NB4 (cell line): Measurements from ENCODE around the gene ODAD2.
"Not testable (repeated sequence)": the region's sequence is repeated elsewhere in the genome, so short reads cannot be mapped to it uniquely, and the experiment has no call there.

ENCODE experiments used
- MYC ChIP-seq: IDR thresholded peaks from 2 replicates; pipeline ENCODE4 v1.6.1; 2011; ENCODE audit warnings: low read depth, low read length
- POLR2A ChIP-seq: IDR thresholded peaks from 2 replicates; pipeline ENCODE4 v1.6.1; 2011; ENCODE audit warnings: mild to moderate bottlenecking; ENCODE audit not compliant: insufficient read length; ENCODE audit errors: extremely low read depth
- TF ChIP-seq, protein P1 (sequence below): IDR thresholded peaks from one replicate; pipeline ENCODE4 v1.5.1; 2012; ENCODE audit warnings: low read depth, low read length
- TF ChIP-seq, protein P2 (sequence below): IDR thresholded peaks from 2 replicates; pipeline ENCODE4 v1.6.1; 2011; ENCODE audit warnings: low read depth, low read length

DNA sequence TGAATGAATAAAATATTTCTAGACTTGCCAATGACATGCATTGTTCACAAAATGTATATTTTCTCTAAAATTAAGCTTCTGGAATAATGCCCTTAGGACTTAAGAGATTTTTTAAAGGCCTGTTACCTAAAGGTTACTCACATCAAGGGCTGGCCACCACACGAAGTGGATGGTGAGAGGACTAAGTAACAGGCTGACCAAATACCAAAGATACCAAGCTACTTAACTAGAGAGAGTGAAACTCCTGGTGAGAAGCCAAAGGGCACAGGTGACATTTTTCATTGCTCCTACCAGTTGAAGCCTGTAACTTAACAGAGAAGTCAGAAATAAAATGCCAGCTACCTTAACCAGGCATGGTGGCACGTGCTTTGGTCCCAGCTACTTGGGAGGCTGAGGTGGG lies 9.5 kb downstream of the ODAD2 start:
- TF ChIP-seq, protein P1, sequence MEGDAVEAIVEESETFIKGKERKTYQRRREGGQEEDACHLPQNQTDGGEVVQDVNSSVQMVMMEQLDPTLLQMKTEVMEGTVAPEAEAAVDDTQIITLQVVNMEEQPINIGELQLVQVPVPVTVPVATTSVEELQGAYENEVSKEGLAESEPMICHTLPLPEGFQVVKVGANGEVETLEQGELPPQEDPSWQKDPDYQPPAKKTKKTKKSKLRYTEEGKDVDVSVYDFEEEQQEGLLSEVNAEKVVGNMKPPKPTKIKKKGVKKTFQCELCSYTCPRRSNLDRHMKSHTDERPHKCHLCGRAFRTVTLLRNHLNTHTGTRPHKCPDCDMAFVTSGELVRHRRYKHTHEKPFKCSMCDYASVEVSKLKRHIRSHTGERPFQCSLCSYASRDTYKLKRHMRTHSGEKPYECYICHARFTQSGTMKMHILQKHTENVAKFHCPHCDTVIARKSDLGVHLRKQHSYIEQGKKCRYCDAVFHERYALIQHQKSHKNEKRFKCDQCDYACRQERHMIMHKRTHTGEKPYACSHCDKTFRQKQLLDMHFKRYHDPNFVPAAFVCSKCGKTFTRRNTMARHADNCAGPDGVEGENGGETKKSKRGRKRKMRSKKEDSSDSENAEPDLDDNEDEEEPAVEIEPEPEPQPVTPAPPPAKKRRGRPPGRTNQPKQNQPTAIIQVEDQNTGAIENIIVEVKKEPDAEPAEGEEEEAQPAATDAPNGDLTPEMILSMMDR: not testable (repeated sequence)
- TF ChIP-seq, protein P2, sequence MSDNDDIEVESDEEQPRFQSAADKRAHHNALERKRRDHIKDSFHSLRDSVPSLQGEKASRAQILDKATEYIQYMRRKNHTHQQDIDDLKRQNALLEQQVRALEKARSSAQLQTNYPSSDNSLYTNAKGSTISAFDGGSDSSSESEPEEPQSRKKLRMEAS: not testable (repeated sequence)
- not testable (repeated sequence) for TF ChIP-seq POLR2A, MYC
